Measurements from ENCODE around the gene SEC24A. TPM values are rescaled to one million over a fixed set of nuclear protein-coding genes. Genes with fewer than 3 reads are reported as not detected.
"Not testable (repeated sequence)": the region's sequence is repeated elsewhere in the genome, so short reads cannot be mapped to it uniquely, and the experiment has no call there.

The SEC24A gene
- total and polyA plus RNA-seq, 5 donors = 3.0 to 17.5 (median 8.4) TPM

DNA sequence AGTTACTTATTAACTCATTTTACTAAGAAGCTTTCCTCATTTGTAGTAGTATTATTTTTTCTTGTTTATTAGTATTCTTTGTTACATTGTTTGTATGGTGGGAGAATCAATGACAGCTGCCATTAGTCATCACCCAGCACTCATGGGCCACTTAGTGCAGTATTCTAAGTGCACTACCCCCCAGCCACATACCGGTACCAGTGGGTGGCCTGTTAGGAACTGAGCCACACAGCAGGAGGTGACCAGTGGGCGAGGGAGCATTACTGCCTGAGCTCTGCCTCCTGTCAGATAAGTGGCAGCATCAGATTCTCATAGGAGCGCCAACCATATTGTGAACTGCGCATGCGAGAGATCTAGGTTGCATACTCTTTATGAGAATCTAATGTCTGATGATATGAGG lies 65.5 kb downstream of the SEC24A start:
- Histone ChIP-seq H3K27me3 (ENCODE audit: control insufficient read depth, insufficient read depth) (no peaks in the 10 kb centered on the region), H3K27ac (ENCODE audit: low read length) (no peak overlapping the region), H3K4me3 (ENCODE audit: low read length) (no peak overlapping the region), H3K9me3 (ENCODE audit: control insufficient read depth, low read length) (no peaks in the 10 kb centered on the region), H3K4me1 (ENCODE audit: control insufficient read depth, insufficient read depth, low read length) (no peaks in the 10 kb centered on the region)
- 90% methylated on average over 5 of the region's 5 CpGs for WGBS
- intact Hi-C loops (cut with DNase I) = no loop called here
- ATAC-seq (no peak), DNase-seq (no peak)

DNA sequence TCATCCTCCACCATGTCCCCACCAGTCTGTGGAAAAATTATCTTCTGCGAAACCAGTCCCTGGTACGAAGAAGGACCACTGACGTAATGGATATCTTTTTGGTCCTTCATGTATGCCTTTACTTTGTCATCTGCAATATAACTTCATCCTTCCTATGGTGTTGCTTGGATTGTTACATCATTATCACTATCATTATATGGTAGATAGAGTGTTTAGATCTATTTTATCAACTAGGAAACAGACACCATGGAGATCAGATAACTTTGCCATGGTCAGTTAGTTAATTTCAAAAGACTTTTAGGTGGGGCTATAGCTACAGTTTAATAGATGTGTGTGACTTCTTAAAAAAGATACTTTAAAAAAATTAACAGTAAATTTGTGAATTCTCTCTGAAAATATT lies 66.0 kb downstream of the SEC24A start:
- no peak overlapping the region for H3K27ac ChIP-seq (ENCODE audit: low read length)
- H3K4me3 ChIP-seq (ENCODE audit: low read length) = no peak overlapping the region
- H3K9me3 ChIP-seq (ENCODE audit: control insufficient read depth, low read length) = no peaks in the 10 kb centered on the region
- DNase-seq = no peak
- WGBS = 99% methylated on average over 3 of the region's 3 CpGs
- intact Hi-C loops (cut with DNase I) = no loop called here
- H3K27me3 ChIP-seq (ENCODE audit: control insufficient read depth, insufficient read depth) = no peaks in the 10 kb centered on the region
- ATAC-seq = no peak
- H3K4me1 ChIP-seq (ENCODE audit: control insufficient read depth, insufficient read depth, low read length) = no peaks in the 10 kb centered on the region

DNA sequence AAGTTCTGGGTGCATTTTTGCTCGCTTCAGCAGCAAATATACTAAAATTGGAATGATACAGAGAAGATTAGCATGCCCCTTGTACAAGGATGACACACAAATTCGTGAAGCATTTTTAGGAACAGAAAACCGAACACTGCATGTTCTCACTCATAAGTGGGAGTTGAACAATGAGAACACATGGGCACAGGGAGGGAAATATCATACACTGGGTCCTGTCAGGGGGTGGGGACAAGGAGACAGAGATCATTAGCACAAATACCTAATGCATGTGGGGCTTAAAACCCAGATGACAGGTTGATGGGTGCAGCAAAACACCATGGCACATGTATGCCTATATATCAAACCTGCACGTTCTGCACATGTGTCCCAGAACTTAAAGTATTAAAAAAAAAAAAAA lies 66.9 kb downstream of the SEC24A start:
- ATAC-seq; H3K4me1 ChIP-seq (ENCODE audit: control insufficient read depth, insufficient read depth, low read length); H3K4me3 ChIP-seq (ENCODE audit: low read length); H3K27ac ChIP-seq (ENCODE audit: low read length); H3K9me3 ChIP-seq (ENCODE audit: control insufficient read depth, low read length); H3K27me3 ChIP-seq (ENCODE audit: control insufficient read depth, insufficient read depth); intact Hi-C loops (cut with DNase I); DNase-seq: not testable (repeated sequence)
- 93% methylated on average over 4 of the region's 4 CpGs for WGBS

DNA sequence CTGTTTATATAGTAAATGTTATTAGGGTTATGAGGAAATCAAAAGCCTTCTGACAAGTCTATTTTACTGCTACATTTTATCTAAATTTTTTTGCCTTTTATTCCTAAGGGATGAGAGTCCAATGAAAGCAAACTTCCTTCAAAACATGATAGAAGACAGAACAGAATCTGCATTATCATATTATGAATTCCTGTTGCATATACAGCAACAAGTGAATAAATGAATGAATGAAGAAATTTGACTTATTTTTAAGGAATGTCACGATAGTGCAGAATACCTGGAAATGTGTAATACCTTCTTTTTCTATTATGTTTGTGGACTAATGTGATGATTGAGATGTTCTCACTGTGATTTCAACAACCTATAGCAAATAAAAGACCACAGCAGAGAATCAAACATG lies 76.3 kb downstream of the SEC24A start:
- Histone ChIP-seq H3K27ac (ENCODE audit: low read length) (no peak overlapping the region), H3K4me1 (ENCODE audit: control insufficient read depth, insufficient read depth, low read length) (no peaks in the 10 kb centered on the region), H3K9me3 (ENCODE audit: control insufficient read depth, low read length) (no peaks in the 10 kb centered on the region), H3K4me3 (ENCODE audit: low read length) (no peak overlapping the region), H3K27me3 (ENCODE audit: control insufficient read depth, insufficient read depth) (no peaks in the 10 kb centered on the region)
- no peak for DNase-seq
- intact Hi-C loops (cut with DNase I) = no loop called here
- ATAC-seq = no peak
- 88% methylated on average over 1 of the region's 1 CpG for WGBS

DNA sequence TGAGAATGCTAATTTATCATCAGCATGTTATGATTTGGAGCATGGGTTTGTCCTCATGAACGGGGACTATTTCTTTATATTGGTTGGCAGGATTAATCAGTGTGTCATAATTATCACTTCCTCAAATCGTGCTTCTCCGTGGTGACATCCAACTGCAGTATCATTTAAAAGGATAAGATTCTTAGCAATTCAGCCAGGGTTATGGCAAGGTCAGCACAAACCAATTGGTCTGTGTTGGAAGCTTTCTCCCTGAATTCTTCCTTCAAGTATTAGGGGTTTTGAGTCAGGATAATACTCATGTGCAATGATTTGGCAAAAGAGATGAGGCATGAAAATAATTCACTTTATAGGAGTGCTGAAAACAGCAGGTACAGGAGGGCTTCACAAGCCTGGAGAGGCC lies 84.2 kb downstream of the SEC24A start:
- Histone ChIP-seq H3K9me3 (ENCODE audit: control insufficient read depth, low read length) (no peaks in the 10 kb centered on the region), H3K27ac (ENCODE audit: low read length) (no peak overlapping the region), H3K4me3 (ENCODE audit: low read length) (no peak overlapping the region), H3K4me1 (ENCODE audit: control insufficient read depth, insufficient read depth, low read length) (no peaks in the 10 kb centered on the region), H3K27me3 (ENCODE audit: control insufficient read depth, insufficient read depth) (no peaks in the 10 kb centered on the region)
- DNase-seq = no peak
- intact Hi-C loops (cut with DNase I) = no loop called here
- ATAC-seq = no peak
- WGBS = 44% methylated on average over 3 of the region's 3 CpGs

DNA sequence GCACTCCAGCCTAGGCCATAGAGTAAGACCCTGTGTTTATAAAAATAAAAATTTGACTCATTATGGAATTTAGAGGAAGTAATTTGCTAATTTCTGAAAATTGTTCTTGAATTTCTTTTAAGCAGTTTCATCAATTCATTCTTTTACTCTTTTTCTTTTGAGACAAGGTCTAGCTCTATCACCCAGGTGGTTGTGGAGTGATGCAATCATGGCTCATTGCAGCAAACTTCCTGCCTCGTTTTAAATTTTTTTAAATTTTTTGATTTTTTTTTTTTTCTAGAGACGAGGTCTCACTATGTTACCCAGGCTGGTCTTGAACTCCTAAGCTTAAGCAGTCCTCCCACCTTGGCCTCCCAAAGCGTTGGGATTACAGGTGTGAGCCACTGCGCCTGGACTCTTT lies 86.7 kb downstream of the SEC24A start:
- Histone ChIP-seq H3K9me3 (ENCODE audit: control insufficient read depth, low read length) (no peaks in the 10 kb centered on the region), H3K4me3 (ENCODE audit: low read length) (no peak overlapping the region), H3K27me3 (ENCODE audit: control insufficient read depth, insufficient read depth) (no peaks in the 10 kb centered on the region), H3K27ac (ENCODE audit: low read length) (no peak overlapping the region), H3K4me1 (ENCODE audit: control insufficient read depth, insufficient read depth, low read length) (no peaks in the 10 kb centered on the region)
- DNase-seq (no peak), ATAC-seq (no peak)
- intact Hi-C loops (cut with DNase I) = loop anchor here in 1 of 4 donors (5.0 kb wide), 1 partner anchor 172 kb away; the partner anchor contains the start of gene PCBD2
- 80% methylated on average over 4 of the region's 4 CpGs for WGBS

DNA sequence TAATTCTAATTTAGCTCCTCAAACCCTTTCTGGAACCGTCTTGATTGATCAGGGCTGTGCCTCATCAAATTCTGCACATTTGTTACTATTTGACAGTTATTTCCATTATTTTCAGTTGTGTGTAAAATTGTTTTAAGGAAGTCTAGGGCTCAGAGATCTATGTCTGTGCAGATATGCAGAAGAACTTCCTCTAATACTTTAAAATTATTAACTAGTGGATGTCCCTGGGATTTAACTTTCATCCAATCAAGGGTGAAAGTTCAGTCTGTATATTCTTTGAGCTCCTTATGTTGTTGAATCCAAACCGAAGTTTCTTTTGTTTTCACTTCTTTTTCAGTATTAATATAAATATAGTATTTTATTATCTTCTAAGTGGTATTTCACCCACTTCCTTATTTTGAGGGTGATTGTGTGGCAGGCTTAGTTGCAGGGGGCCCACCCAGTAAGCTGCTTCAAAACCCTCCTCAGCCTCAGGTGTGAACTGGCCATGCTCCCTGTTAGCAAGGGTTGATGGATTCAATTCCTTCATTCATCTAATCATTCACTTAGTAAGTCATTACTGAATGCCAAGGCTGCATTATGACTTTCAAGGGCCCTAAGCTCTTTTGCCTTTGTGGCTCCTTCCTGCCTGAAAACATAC lies 87.7 kb downstream of the SEC24A start:
- no peaks in the 10 kb centered on the region for H3K4me1 ChIP-seq (ENCODE audit: control insufficient read depth, insufficient read depth, low read length)
- intact Hi-C loops (cut with DNase I) = loop anchor here in 1 of 4 donors (5.0 kb wide), 1 partner anchor 171 kb away; the partner anchor contains the start of gene PCBD2
- no peak overlapping the region for H3K27ac ChIP-seq (ENCODE audit: low read length)
- DNase-seq (no peak), ATAC-seq (no peak)
- WGBS = 66% methylated on average over 2 of the region's 2 CpGs
- no peaks in the 10 kb centered on the region for H3K9me3 ChIP-seq (ENCODE audit: control insufficient read depth, low read length)
- no peak overlapping the region for H3K4me3 ChIP-seq (ENCODE audit: low read length)
- H3K27me3 ChIP-seq (ENCODE audit: control insufficient read depth, insufficient read depth) = no peaks in the 10 kb centered on the region

DNA sequence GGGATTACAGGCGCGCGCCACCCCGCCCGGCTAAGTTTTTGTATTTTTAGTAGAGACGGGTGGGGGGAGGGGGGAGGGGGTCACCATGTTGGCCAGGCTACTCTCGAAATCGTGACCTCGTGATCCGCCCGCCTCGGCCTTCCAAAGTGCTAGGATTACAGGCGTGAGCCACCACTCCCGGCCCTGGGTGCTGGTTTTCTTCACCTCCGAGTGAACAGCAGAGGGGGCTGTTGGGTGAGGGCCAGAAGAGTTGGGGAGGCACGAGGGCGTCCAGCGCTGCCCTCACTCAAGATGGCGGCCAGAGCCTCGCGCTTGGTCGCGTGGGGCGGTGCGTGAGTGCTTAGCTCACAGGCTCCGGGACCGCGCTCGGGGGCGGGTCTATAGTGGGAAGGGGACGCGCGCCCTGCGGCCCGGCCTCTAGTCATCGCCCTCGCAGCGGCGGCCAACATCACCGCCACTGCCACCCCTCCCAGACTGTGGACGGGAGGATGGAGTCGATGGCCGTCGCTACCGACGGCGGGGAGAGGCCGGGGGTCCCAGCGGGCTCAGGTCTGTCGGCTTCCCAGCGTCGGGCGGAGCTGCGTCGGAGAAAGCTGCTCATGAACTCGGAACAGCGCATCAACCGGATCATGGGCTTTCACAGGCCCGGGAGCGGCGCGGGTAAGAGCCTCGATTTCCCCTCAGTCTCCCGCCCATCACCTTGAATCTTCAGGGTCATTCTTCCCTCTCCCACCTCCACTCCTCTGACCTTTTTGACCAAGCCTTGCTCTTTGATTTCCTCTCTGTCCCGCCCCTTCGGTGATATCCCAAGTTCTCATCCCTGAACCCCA lies 89.8 kb downstream of the SEC24A start, which contains the start of gene CAMLG:
TSS of gene CAMLG (plus strand) at position 416 of the 830 bp plus-strand sequence. CDS start at position 489, 73 bp downstream.
- peak within 1 kb of the TSS; percentile 82 for H3K27ac ChIP-seq (ENCODE audit: low read length)
- no peaks in the 10 kb centered on the region for H3K9me3 ChIP-seq (ENCODE audit: control insufficient read depth, low read length)
- ATAC-seq = peak; percentile 100
- peak; percentile 99 to 100 (median 99) for DNase-seq
- no peaks in the 10 kb centered on the region for H3K27me3 ChIP-seq (ENCODE audit: control insufficient read depth, insufficient read depth)
- H3K4me3 ChIP-seq (ENCODE audit: low read length) = peak within 1 kb of the TSS; percentile 71
- intact Hi-C loops (cut with DNase I) = loop anchor here in 1 of 4 donors (5.0 kb wide), 1 partner anchor 169 kb away; the partner anchor contains the start of gene PCBD2
- H3K4me1 ChIP-seq (ENCODE audit: control insufficient read depth, insufficient read depth, low read length) = no peaks in the 10 kb centered on the region
- under 1% methylated on average over 66 of the region's 66 CpGs for WGBS

DNA sequence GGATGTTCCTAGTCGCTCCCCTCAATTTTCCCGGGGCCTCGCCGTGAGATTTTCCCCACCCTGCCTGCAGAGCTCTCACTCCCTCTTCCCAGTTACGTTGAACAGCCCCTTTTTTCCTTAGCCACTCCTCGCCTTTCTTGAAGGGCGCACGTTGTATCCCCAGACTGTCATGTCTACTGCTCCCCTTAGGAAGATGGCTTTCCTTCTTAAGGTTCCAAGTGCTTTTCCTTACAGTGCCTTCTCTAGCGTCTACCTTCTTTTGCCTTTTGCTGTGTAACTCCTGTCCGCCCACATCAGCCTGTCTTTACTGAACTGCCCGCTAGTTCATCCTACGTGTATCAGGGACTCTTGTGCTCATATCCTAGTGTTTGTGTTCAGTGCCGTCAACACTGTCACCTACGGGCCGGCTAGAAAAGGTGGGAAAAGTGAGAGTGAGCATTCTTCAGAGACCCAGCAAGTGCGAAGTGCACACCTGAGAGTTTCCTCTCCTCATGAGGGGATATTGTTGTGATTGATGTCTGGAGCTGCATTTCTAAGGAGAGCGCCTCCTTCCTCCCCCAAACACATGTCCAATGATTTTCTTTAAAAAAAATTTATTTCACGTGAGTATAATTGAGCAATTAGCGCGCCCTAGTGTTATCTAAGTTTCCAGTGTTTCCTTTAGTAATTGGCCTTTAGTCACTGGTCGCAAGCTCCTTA lies 90.5 kb downstream of the SEC24A start:
- Histone ChIP-seq H3K9me3 (ENCODE audit: control insufficient read depth, low read length) (no peaks in the 10 kb centered on the region), H3K27ac (ENCODE audit: low read length) (peak overlapping the region; percentile 49), H3K27me3 (ENCODE audit: control insufficient read depth, insufficient read depth) (no peaks in the 10 kb centered on the region), H3K4me1 (ENCODE audit: control insufficient read depth, insufficient read depth, low read length) (no peaks in the 10 kb centered on the region), H3K4me3 (ENCODE audit: low read length) (peak overlapping the region; percentile 61)
- 4% methylated on average over 21 of the region's 21 CpGs for WGBS
- DNase-seq (peak in 1 of 3 donors; percentile 55), ATAC-seq (peak; percentile 15 to 21)
- intact Hi-C loops (cut with DNase I) = loop anchor here in 1 of 4 donors (5.0 kb wide), 1 partner anchor 168 kb away; the partner anchor contains the start of gene PCBD2

DNA sequence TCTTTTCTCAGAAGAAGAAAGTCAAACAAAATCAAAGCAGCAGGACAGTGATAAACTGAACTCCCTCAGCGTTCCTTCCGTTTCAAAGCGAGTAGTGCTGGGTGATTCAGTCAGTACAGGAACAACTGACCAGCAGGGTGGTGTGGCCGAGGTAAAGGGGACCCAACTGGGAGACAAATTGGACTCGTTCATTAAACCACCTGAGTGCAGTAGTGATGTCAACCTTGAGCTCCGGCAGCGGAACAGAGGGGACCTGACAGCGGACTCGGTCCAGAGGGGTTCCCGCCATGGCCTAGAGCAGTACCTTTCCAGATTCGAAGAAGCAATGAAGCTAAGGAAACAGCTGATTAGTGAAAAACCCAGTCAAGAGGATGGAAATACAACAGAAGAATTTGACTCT lies 92.5 kb downstream of the SEC24A start:
- intact Hi-C loops (cut with DNase I) = no loop called here
- Histone ChIP-seq H3K27ac (ENCODE audit: low read length) (no peak overlapping the region), H3K27me3 (ENCODE audit: control insufficient read depth, insufficient read depth) (no peaks in the 10 kb centered on the region), H3K9me3 (ENCODE audit: control insufficient read depth, low read length) (no peaks in the 10 kb centered on the region), H3K4me3 (ENCODE audit: low read length) (no peak overlapping the region), H3K4me1 (ENCODE audit: control insufficient read depth, insufficient read depth, low read length) (no peaks in the 10 kb centered on the region)
- DNase-seq = no peak
- 91% methylated on average over 11 of the region's 11 CpGs for WGBS
- no peak for ATAC-seq

DNA sequence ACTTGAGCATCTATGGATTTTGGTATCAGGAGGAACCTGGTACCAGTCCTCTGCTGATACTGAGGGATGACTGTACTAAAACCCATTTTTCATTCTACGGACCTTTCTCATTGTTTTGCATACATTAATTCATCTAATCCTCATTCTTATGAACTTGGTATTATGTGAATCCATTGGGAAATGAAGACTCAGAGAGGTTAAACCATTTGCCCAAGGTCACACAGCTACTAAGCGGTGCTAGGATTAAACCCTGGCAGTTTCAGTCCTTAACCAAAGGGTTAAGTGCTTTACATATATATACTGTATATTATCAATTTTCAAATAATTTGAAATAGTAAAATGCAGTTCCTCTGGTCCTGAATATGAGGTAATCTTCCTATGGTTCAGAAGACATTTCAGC lies 93.5 kb downstream of the SEC24A start:
- no peaks in the 10 kb centered on the region for H3K4me1 ChIP-seq (ENCODE audit: control insufficient read depth, insufficient read depth, low read length)
- WGBS = 94% methylated on average over 2 of the region's 2 CpGs
- no peak for DNase-seq
- no peak overlapping the region for H3K27ac ChIP-seq (ENCODE audit: low read length)
- no peaks in the 10 kb centered on the region for H3K27me3 ChIP-seq (ENCODE audit: control insufficient read depth, insufficient read depth)
- H3K9me3 ChIP-seq (ENCODE audit: control insufficient read depth, low read length) = no peaks in the 10 kb centered on the region
- intact Hi-C loops (cut with DNase I) = no loop called here
- no peak overlapping the region for H3K4me3 ChIP-seq (ENCODE audit: low read length)
- no peak for ATAC-seq
